NT2/D1 (cell line): ENCODE data around the gene SHOX.

Experiments used
- SUZ12 ChIP-seq: IDR thresholded peaks from 2 replicates; pipeline ENCODE4 v1.6.1; 2011; ENCODE audit not compliant: insufficient read length, insufficient read depth; ENCODE audit errors: extremely low read depth
- YY1 ChIP-seq: IDR thresholded peaks from 2 replicates; pipeline ENCODE4 v1.6.1; 2011; ENCODE audit not compliant: insufficient read length, insufficient read depth
- ZNF274 ChIP-seq: IDR thresholded peaks from 2 replicates; pipeline ENCODE4 v1.6.1; 2011; ENCODE audit warnings: mild to moderate bottlenecking, low read depth, low read length

GRCh38 chrX:652341-652741 is 21.8 kb downstream of the SHOX start:
- TF ChIP-seq SUZ12 (no peak), YY1 (no peak), ZNF274 (no peak)
